Measurements from ENCODE around the gene SLC2A2.

Gene SLC2A2

DNA sequence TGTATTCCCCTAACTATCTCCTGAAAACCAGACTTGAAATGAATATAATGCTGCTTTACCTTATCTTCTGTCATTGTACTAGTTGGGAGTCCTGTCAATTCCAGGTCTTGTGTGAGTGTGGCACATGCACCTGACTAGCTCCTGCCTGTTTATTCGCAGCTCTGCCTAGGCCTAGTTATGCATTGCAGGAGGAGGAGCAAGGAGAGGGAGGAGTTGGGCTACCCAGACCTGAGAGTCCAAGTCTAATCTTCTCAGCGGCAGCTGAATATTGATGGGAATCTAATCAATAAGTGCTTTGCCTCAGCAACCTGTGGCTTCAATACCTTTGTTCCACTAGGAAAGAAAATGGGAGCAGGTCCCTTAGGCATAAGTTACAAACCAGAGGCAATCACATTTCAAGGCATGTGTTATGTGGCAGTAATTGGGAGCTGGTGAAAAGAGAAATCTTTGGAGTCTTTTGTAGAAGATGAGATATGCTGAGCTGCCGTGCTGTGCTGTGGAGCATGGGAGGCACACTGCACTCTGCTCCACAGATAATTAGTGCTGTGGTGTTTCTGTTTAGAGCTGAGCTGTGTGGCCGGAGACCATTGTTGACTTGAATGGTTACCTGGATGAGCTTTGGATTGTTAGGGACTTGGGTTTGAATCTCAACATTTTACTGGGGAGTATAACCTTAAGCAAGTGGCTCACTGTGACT lies at the start of gene SLC2A2:
Gene SLC2A2, minus strand, starts transcription at position 124 of the 697 bp plus-strand sequence. Its CDS starts 50 bp downstream, at position 74.
- no peak for DNase-seq

- no peak for DNase-seq
These were observed 45.9 kb upstream of the SLC2A2 start for GRCh38 chr3:171072432-171072831.

DNA sequence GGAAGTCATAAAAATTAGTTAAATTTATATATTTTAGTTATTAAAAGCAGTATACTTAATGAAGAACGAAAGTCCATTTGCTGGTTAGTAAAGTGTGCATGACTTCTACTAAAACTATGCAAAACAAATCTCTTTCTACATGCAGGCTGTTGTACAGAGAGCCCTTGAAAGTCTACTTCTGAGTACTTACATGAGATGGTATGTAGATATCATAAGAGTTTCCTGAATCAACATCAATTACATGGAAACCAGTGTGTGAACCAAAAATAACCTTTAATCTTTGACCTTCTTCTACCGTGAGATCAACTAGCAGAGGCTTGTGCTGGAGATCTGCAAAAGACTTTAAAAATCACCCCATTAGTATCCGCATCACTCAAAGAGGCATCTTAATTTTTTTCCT lies 42.1 kb upstream of the SLC2A2 start:
- no peak for DNase-seq

DNA sequence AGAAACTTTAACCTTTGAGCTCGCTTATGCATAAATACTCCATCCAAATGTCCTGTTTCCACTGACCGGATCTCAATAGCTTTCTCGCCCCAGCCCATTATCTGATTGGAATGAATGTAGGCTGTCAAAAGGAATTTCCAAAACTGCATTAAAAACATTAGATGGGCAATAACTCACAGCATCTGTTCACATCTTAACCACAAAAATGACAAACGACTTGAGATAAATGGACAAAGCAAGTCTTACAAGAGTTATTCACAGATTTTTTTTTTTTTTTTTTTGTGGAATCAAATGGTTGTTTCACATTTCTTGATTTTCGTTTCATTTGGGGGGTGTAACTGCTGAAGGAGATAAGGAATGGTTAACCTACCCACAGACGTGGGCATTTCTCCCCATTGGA lies 39.7 kb upstream of the SLC2A2 start:
- DNase-seq, result no peak

DNA sequence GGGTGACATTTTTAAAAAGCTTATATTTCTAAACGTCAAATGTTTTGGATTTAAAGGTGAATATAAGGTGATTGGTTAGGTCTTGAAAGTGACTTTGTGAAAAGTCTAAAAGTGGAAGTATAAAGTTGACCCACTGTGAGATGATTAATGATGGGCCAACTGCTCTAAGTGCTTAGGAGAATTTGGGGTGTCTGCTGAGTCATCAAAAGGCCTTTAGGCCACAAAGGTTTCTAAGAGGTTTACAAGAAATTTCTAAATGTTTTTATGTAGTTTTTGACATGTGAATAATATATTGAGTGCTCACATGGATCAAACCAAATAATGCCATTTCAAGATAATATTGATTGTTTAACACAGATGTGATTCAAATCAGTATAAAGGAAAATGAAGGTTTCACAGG lies 39.2 kb upstream of the SLC2A2 start:
- DNase-seq, result no peak

GRCh38 chr3:171064461-171064860 lies 37.9 kb upstream of the SLC2A2 start:
- no peak for DNase-seq

DNA sequence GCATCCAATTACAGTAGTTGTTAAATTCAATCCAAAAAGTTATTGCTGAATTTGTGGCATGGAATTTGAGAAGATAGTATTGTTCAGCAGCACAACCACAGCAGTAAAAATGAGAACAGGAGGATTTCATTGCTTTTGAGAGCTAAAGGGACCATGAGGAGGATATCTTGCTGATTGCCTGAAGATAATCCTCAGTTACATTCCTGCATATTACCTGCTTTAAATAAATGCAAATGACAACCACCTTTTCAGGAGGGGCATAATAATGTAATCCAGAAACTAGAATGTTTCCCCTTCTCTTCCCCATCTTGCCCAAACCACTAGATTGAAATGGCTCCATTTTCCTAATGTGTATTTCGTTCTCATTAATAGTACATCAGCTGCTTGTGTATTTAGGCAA lies 35.2 kb upstream of the SLC2A2 start:
- no peak for DNase-seq

DNA sequence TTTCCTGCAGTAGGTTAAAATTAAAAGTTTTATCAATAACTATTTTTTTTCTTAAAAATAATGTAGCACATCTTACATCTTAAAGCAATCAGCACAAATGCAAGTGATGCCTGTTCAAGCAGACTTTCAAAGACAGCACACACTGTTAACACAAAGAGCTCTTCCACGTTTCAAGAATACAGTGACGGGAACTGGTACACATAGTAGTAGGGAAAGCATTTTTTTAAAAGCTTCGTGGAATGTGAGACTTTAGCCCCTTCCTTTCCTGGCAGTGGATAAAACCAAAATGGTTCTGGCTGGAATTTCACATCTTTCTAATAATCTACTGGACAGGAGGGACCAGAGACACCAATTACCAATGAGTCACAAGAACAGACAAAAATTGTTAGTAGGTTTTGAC lies 33.5 kb upstream of the SLC2A2 start:
- DNase-seq, result no peak

- DNase-seq, result no peak
These were observed 32.5 kb upstream of the SLC2A2 start for GRCh38 chr3:171058873-171059603.

DNA sequence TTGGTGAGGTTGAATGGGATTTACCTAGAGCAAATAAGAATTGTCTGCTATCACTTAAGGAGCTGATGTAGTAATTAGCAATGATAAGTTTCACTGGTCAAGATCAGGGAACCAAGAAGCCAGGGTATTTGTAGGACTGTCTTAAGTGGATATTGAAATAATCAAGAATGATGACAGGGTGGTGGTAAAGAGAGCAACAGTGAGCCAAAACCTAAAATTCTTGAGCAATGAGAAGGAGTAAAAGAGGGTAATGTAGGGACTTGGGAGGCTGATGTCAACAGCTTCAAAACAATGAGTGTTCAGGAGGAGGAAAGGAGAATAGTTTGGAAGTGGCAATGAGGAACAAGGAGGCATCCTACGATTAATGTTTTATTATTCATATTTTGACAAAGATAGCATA lies 31.5 kb upstream of the SLC2A2 start:
- no peak for DNase-seq

- DNase-seq, result no peak
These were observed 30.6 kb upstream of the SLC2A2 start for GRCh38 chr3:171057072-171057471.

DNA sequence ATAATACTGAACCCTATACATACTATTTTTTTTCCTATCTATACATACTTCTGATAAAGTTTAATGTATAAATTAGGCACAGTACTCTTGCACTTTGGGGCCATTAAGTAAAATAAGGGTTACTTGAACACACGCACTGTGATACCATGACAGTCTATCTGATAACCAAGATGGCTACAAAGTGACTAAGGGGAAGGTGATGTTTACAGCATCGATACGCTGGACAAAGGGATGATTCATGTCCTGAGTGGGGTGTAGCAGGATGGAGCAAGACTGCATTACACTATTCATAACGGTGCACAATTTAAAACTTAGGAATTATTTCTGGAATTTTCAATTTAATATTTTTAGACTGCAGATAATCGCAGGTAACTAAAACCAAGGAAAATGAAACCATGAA lies 30.0 kb upstream of the SLC2A2 start:
- DNase-seq, result no peak

- no peak for DNase-seq
These were observed 29.0 kb upstream of the SLC2A2 start for GRCh38 chr3:171055336-171056178.

DNA sequence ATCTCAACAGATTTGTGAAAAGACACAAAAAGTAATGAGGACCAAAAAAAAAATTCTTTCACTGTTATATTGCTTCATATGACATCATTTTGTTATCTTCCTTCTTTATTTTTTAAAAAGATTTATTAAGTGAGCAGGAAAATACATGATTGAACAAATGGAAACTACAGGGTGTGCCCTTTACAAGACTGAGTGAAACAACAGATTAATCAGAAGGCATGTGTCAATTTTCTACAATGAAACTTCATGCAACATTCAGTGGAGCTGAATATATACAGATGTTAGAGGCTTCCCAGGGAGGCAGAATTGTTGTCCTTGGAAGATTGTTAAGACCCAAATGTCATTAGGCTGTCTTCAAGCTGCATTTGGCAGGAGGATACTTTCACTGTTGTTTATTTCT lies 28.4 kb upstream of the SLC2A2 start:
- no peak for DNase-seq

DNA sequence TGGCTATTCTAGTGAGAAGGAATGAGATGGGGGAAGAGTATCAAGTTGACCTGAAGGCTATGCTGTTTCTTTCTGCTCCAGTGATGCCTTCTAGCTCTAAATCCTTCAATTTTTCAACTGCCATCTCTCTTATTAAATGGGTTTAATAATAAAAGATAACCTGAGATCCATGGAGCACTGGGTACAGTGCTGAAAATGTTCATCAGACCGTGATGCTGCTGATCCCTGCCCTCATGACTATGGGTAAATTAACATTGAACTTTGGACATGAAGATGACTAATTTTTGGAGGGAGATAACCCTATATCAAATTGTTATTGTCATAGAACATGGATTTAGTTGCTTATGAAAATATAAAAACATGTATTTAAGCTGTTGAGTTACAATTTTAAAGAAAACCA lies 27.7 kb upstream of the SLC2A2 start:
- no peak for DNase-seq

- DNase-seq, result no peak
These were observed 23.4 kb upstream of the SLC2A2 start for GRCh38 chr3:171049861-171050444.

GRCh38 chr3:171046760-171047159 lies 20.2 kb upstream of the SLC2A2 start:
- DNase-seq, result no peak

GRCh38 chr3:171044835-171045793 lies 18.6 kb upstream of the SLC2A2 start:
- no peak for DNase-seq

GRCh38 chr3:171044384-171044783 lies 17.9 kb upstream of the SLC2A2 start:
- no peak for DNase-seq

DNA sequence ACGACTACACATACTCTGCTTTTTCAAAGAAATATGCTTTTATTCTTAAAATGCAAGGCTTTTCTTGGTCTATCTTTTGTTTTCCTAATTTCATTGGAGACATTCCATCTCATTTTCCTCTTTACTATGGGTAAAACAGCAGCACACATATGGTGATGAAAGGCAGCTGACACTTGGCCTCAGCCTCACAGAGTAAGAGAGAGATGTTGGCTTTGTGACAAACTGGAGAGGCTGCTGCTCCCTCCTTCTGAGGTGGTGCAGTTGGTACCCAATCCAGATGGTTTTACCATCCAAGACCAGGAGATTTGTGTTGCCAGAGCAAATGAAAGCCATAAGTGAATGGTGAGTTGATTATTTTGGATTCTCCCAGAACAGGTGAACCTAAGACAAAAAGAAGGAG lies 13.2 kb upstream of the SLC2A2 start:
- no peak for DNase-seq

GRCh38 chr3:171038342-171038741 lies 11.8 kb upstream of the SLC2A2 start:
- no peak for DNase-seq

DNA sequence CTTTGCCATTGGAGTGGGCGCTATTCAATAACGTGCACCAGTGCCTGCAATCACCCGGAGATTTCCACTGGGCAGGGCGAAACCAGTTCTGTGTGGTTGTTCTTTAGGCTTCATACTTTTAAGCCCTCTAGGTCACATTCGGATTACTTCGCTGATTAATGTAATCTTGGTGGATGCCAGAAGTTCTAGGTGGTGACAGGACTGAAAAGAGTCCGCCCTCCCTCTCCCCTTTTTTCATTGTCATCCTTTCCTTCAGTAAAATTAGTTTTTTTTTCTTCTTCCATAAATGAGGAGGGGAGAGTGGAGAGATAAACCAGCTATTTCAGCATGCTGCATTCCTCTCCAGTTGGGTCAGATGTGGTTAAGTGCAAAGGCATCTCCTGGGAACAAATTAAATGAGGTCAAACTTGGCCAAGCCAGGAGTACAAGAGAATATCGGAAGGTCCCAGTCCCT lies 2.3 kb upstream of the SLC2A2 start:
- DNase-seq, result no peak
